Lung microvascular endothelial cell (primary cell): Measurements from ENCODE around the gene ENPP1. TPM values are rescaled to one million over a fixed set of nuclear protein-coding genes. Genes with fewer than 3 reads are reported as not detected.
"Not testable (repeated sequence)": the region's sequence is repeated elsewhere in the genome, so short reads cannot be mapped to it uniquely, and the experiment has no call there.

Source experiments
- DNase-seq, 2 donors: peaks; one replicate each; pipeline versions ENCODE4 v3.0.0 to v3.0.0-alpha.2; 2010; ENCODE audit warnings: low read depth in 2 of 2
- total RNA-seq: library from RNA; depleted of rRNA; stranded (reverse); fragments of >200 nt; gene quantifications from 2 replicates; pipeline ENCODE4 v1.2.1, GENCODE V29; 2014

ENPP1 gene
- total RNA-seq, 1 donor from 2014 or later = 0.40 TPM

DNA sequence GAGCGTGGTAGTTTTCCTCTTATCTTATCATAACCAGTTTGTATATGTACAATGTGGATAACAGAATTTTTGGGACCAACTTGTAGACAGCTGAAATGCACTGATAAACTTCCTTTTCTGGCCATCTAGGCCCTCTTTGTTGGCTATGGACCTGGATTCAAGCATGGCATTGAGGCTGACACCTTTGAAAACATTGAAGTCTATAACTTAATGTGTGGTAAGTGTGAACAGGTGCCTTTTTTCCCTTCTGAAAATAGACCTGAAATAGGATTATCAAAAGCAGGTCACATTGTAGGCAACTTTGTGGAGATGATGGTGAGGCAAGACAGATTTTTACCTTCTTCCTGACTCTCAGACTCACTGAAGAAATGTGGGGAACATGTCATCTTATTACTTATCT, 67.8 kb downstream of the ENPP1 start:
- DNase-seq = no peak

DNA sequence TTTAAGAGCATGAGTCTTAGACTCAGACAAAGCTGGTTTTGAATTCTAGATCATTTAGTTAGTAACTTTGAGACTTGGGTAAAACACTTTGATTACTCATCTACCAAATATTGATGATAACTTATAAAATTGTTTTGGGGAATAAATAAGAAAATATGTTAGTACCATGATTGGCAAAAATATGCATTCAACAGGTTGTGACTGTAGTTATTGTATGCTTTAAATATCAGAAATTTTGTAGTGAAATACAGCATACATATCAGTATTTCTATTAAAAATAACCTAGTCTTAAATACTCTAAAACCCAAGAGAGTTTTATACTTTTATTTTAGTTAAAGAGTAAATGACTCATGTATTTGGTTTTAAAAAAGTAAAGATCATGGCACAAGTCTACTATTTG, 68.7 kb downstream of the ENPP1 start:
- DNase-seq = no peak

DNA sequence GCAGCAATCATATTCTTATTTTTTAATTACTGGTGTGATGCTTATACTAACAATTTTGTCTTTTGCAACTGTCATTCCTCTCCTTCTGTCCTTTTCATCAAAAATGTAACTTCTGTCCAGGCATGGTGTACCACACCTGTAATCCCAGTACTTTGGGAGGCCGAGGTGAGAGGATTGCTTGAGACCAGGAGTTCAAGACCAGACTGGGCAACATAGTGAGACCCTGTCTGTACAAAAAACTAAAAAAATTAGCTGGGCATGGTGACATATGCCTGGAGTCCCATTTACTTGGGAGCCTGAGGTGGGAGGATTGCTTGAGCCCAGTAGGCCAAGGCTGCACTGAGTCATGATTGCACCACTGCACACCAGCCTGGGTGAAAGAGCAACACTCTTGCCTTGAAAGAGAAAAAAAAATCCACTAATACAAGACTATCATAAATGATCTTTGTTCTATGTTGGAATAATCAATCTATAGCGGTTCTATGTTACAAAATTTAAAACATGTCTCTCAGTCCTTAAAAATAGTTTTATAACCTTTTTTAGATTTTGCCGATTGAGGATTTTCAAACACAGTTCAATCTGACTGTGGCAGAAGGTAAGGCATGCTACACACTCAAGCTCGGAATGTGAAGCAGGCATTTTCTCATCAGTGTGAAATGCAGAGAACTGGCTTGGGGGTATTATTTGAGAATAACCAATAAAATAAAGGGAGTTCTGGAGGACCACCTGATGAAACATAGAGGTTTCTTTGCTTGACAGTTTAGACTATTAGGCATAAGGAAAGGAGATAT, 70.4 kb downstream of the ENPP1 start:
- DNase-seq = no peak

DNA sequence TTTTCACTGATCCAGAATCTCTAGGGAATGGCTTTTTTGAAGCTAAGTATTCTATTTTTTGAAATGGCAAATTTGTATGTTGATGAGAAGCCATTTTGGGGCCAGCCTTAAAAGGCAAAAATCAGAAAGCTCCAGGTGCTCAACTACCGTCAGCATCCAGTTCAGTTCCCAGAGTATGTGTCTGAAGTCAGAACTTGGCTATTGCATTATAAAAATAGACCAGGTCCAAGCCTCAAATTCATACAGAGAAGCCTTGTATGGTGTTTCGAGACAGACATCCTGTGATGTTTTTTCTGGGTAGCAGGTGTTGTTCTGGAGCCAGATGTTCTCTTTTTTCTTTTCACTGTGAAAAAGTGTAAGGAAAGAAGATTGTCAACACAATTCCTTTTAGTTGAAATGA, 75.2 kb downstream of the ENPP1 start:
- DNase-seq = no peak

DNA sequence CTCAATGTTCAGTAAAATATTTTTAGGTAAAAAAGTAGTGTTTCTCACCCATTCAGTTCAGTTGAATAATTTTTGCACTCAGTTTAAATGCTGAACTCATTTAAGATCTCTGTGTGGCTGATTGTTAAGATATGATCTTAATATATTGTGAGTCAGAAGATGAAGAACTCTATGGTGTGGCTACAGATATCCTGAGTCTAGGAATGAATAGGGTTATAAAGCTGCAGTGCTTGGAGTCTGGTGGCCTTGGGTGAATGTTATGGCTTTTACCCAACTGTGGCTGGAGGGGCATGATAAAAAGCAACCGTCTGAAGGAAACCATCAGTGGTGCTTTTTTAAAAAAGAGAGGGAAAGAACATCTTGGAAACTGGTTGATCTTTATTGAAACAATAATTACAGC, 77.4 kb downstream of the ENPP1 start:
- DNase-seq = no peak

DNA sequence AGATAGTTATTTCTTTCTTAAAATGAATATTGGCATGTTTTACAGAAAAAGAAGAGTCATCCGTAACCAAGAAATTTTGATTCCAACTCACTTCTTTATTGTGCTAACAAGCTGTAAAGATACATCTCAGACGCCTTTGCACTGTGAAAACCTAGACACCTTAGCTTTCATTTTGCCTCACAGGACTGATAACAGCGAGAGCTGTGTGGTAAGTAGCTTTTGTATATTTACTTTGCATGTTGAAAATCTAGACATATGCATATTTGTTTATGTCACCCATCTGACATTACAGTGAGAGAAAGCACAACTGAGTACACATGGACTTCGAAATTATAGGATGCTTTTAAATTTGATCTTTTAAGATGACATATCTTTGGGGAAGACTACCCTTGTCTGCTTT, 78.7 kb downstream of the ENPP1 start:
- DNase-seq = no peak

DNA sequence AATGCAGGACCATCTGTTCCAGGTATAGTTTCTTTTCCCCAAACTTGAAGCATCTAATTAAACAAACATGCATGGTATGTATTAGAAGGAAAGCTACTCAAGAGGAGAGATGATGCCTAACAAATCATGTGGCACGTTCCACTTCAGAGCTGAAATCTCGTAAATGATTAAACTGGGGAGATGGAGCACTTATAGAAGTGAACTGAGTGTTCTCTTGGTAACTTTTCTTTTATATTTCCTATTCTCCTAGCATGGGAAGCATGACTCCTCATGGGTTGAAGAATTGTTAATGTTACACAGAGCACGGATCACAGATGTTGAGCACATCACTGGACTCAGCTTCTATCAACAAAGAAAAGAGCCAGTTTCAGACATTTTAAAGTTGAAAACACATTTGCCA, 82.3 kb downstream of the ENPP1 start:
- DNase-seq = no peak

DNA sequence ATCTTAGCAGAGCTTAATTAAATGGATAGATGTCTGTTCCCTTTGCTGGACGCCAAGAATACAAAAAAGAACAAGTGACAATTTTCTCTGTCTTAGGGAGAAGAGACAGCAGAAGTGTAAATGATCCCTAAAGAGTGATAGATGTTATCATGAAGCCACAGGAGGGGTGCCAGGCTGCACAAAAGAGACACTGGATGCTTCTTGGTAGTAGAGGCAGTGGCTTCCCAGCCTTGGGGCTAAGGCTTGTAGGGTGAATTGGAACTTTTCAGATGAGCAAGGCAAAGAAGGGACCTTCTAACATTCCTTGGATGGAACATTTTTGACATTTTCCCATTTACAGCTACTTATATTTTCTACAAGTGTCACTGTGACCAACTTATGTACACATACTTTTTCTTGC, 85.4 kb downstream of the ENPP1 start:
- DNase-seq = no peak

DNA sequence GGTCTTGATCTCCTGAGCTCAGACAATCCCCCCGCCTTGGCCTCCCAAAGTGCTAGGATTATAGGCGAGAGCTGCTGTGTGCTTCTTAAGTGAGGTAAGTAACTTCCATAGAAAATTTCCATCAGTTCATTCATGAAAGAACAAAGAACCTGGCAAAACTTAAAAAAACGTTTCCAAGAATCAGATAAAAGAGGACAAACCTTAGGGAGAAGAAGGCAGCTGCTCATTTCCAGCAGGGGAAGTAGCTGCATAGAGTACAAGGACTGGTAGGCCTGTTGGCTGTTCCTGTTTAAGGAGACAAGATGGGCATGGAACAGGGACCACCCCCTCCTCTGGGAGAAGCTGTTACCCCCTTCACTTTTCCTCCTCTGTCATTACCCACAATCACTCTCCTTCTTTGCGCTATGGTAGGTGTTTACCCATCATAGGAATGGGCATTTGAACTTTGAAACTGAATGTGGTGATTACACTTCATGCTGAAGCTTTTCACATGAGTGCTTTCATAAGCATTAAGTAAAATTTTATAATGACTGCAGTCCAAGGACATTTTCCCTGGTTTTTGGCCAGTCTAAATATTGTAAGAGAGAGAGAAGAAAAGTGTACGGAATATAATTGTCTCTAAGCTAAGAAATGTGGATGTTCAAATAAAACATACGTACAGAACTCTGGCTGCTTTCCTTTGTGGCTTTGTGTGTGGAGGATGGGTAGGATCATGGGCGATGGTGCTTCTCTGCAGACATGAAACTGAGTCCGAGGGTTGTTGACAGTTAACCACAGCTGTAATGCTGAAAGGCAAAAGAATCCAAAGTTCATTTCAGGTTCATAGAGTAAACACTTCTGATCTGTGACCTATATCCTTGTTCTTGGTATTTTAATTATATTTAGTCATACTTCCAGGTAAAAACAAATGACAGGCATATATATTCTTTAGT, 86.9 kb downstream of the ENPP1 start:
- no peak for DNase-seq

DNA sequence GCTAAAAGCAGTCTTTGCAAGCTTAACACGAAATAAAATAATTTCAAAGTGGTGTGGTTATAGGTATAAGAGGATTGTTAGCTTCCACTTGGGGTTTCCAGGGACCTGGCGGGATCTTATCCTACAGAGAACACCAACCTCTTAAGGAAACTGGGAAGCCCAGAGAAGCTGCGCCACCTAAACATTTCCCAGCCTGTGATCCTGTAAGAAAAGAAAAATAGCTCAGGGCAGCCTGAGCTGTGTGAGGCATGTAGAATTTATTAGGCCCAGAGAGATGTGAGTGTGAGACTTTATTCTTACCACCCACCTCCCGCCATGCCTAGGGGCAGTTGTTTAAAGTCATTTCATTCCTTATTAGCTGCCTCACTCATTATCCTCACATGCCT, 89.2 kb downstream of the ENPP1 start:
- DNase-seq = no peak

DNA sequence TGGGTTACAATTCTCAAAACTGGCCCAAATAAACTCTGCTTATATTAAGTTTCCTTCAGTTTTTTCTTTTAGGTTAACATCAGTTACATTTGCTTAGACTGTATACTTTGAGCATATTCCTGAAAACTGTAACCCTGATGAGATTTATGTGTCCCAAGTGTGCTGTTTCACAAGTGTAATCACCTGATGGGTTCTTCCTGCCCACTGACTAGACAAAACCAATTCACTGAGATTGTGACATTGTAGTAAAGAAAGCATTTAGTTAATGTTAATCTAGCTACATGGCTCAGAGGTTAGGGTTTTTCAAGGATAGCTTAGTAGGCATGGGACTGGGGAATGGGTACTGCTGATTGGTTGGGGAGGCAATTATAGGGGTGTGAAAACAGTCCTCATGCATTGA, 89.8 kb downstream of the ENPP1 start:
- DNase-seq = no peak

DNA sequence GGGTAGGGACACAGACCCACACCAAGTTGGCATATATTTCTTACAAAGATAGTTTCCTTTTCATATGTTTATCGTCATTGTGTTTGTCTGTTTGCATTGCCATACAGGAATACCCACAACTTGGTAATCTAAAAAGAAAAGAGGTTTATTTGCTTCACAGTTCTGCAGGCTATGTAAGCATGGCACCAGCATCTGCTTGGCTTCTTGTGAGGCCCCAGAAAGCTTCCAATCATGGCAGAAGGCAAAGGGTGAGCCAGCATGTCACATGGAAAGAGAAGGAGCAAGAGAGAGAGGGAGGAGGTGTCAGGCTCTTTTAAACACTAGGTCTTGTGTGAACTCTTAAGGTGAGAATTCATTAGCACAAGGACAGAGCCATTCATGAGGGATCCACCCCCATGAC, 90.9 kb downstream of the ENPP1 start:
- no peak for DNase-seq

DNA sequence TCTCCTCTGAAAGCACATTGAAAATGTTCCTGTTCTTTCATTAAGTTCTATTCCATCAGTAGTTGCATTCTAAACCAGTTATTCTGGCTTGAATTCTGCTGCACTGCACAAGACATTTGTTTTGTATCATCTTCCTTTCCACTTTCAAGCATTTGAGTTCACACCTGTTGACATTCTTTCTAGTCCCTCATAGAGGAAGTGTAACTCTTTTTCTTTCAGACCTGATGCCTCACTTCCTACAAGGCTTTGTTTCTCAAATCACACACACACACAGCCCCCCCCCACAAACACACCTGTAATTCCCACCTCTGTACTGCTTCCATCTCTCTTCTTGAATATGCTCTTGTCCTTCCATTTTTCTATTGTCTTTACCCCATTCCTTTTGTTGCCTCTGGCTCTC, 92.4 kb downstream of the ENPP1 start:
- DNase-seq = no peak

DNA sequence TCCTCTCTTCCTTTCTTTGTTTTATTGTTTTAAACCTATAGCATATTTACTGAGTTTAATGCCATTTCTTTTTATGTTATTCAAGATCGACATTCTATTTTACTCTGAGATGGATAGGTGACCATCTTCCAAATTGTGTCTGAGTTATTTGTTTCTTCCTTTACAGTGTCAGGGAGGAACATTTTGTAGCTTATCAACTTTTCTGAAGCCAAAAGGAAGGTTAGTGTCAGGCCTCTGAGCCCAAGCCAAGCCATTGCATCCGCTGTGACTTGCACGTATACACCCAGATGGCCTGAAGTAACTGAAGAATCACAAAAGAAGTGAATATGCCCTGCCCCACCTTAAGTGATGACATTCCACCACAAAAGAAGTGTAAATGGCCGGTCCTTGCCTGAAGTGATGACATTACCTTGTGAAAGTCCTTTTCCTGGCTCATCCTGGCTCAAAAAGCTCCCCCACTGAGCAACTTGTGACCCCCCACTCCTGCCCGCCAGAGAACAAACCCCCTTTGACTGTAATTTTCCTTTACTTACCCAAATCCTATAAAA, 93.6 kb downstream of the ENPP1 start:
- not testable (repeated sequence) for DNase-seq

DNA sequence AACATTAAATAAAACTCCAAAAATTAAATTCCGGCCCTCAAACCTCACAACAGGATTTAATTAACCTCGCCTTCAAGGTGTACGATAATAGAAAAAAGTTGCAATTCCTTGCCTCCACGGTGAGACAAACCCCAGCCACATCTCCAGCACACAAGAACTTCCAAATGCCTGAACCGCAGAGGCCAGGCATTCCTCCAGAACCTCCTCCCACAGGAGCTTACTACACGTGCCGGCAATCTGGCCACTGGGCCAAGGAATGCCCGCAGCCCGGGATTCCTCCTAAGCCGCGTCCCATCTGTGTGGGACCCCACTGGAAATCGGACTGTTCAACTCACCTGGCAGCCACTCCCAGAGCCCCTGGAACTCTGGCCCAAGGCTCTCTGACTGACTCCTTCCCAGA, 95.9 kb downstream of the ENPP1 start:
- not testable (repeated sequence) for DNase-seq

DNA sequence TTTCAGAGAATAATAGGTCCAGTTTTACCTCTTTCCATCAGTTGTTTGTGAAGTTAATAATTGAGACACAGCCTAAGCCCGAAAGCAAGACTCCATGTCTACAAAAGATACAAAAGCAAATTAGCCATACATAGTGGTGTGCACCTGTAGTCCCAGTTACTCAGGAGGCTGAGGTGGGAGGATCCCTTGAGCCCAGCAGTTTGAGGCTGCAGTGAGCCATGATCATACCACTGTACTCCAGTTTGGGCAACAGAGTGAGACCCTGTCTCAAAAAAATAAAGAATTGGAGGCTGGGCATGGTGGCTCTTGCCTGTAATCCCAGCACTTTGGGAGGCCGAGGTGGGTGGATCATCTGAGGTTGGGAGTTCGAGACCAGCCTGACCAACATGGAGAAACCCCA, 101.0 kb downstream of the ENPP1 start:
- not testable (repeated sequence) for DNase-seq

DNA sequence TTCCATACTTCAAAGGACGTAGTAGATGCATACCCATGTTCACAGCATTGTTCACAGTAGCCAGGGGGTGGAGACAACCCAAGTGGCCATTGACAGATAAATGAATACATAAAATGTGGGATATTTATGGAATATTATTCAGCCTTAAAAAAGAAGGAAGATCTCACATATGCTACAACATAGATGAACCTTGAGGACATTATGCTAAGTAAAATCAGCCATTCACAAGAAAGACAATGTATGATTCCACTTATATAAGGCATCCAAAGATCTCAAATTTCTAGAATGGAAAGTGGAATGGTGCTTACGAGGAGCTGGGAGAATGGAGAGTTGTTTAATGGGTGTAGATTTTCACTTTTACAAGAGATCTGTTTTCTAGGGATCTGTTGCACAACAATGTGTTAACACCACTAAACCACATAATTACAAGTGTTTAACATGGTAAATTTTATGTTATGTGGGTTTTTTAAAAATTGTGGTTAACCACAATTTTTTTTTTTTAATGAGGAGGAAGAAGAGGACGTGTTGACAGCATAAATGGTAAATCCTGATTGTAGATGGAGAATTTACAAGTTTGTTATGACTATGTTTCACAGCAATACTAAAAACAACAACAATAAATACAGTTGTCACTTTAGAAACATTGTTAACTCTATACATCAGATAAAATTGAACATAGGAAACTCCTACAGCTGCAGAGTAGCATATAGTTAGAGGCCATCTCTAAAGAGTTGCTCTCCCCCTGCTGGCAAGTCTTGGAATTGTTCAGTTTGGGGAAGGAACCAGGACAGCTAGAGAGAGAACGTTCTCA, 101.8 kb downstream of the ENPP1 start:
- peak; percentile 71 to 73 for DNase-seq

DNA sequence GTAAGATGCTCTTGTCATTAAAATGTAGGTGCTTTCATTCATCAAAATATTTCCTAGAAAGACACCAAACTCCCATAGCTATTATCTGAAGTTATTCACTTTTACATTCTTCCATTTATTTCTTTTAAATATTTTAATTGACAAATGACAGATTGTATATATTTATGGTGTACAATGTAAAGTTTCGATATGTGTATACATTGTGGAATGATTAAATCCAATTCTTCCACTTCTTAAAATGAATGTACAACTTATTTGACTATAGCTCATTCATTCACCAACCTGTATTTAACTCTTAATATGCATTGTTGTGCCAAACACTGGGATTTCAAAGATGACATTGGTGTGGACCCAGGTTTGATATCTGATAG, 102.4 kb downstream of the ENPP1 start:
- DNase-seq = no peak

DNA sequence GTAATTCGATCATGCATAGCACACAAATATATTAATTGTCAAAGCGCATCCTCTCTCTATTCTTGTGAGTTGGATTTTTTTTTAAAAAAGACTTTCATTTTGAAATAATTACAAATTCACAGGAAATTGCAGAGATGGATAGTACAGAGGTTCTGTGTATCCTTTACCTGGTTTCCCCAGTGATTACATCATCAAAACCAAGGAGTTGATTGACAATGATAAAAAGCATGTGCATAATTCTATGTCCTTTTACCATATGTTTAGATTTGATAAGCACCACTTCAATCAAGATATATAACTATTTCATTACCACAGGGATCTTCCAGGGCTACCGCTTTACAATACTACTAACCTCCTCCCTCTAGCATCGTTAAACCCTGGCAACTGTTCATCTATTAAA, 103.1 kb downstream of the ENPP1 start:
- no peak for DNase-seq

DNA sequence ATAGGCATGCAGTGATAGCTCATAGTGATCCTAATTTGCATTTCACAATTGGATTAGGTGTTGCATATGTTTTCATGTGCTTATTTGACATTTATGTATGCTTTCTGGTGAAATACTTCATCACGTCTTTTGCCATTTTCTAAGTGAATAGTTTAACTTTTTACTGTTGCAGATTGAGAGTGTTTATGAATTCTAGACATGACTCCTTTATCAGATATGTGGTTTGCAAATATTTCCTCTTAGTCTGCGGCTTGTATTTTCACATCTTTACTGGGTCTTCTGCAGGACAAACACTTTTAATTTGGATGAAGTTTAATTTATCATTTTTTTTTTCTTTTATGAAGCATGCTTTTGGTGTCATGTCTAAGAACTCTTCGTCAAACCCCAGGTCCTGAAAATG, 104.1 kb downstream of the ENPP1 start:
- DNase-seq = no peak

DNA sequence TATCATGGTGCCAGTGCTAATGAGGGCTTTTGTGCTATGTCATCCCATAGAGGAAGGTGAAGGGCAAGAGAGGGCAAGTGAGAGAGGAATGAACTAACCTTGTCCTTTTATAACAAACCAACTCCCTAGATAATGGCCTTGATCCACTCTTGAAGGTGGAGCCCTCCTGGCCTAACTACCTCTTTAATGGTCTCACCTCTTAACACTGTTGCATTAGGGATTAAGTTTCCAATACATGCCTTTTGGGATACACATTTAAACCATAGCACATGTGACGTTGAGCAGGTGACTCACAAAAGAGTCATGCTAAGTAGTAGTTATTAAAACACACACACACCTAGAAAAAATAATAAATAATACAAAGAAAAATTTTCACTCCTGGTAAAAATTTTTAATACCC, 106.4 kb downstream of the ENPP1 start:
- DNase-seq = no peak
